Endothelial cell of umbilical vein (primary cell): Measurements from ENCODE around the gene PROK1.

Source experiments
- EZH2 ChIP-seq: IDR thresholded peaks from 2 replicates; pipeline ENCODE4 v1.6.1; 2012; ENCODE audit warnings: borderline replicate concordance, low read depth, mild to moderate bottlenecking, moderate library complexity, low read length, inconsistent platforms; ENCODE audit not compliant: severe bottlenecking
- TF ChIP-seq, protein P1 (sequence below), 2 donors: IDR thresholded peaks; 1 replicate in 1 of 2; 2 replicates in 1 of 2; pipeline ENCODE4 v1.5.1; 2011; ENCODE audit warnings: low read length in 2 of 2, mild to moderate bottlenecking in 2 of 2, moderate library complexity in 2 of 2, control low read depth in 1 of 2, inconsistent platforms in 1 of 2, low read depth in 1 of 2; ENCODE audit not compliant: insufficient read depth in 1 of 2; ENCODE audit errors: extremely low read depth in 1 of 2

DNA sequence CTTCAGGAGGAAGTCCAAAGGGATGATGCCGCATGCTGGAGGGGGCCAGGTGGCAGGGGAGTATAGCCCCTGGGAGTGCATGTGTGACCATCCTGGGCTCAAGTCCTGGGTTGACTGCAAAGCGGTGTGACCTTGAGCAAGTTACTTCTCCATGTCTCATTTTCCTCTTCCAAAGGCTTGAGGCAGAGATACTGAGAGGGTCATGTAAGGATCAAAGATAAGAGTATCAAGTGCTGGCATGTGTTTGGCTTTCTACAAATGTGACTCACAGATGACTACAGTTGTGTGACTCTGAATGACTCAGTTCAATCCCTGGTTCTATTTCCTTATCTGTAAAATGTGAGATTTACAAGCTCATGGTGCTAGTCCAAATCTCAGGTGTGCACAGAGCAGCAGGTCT lies 26.1 kb downstream of the PROK1 start:
- TF ChIP-seq, protein P1, sequence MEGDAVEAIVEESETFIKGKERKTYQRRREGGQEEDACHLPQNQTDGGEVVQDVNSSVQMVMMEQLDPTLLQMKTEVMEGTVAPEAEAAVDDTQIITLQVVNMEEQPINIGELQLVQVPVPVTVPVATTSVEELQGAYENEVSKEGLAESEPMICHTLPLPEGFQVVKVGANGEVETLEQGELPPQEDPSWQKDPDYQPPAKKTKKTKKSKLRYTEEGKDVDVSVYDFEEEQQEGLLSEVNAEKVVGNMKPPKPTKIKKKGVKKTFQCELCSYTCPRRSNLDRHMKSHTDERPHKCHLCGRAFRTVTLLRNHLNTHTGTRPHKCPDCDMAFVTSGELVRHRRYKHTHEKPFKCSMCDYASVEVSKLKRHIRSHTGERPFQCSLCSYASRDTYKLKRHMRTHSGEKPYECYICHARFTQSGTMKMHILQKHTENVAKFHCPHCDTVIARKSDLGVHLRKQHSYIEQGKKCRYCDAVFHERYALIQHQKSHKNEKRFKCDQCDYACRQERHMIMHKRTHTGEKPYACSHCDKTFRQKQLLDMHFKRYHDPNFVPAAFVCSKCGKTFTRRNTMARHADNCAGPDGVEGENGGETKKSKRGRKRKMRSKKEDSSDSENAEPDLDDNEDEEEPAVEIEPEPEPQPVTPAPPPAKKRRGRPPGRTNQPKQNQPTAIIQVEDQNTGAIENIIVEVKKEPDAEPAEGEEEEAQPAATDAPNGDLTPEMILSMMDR (IDR thresholded peaks at IDR 0.05; ENCODE audit: extremely low read depth in 1 of 2, insufficient read depth in 1 of 2, low read depth in 1 of 2, low read length in 2 of 2) = no peak
- no peak for TF ChIP-seq EZH2
